Measurements from ENCODE around the gene FAM78A.

FAM78A gene

GRCh38 chr9:131302244-131303075 lies 26.1 kb upstream of the FAM78A start:
- DNase-seq (ENCODE audit: low read depth): no peak

DNA sequence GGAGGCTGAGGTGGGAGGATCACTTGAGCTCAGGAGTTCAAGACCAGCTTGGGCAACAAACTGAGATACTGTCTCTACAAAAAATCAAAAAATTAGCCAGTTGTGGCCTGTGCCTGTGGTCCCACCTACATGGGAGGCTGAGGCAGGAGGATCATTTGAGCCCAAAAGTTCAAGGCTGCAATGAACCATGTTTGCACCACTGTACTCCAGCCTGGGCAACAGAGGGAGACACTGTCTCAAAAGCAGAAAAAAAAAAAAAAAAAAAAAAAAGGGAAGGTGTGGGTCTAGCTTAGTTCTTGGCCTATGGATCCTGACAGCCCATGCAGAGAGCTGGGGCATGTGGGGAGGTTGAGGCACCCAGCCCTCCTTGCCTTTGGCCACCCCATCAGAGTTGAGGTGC lies 24.1 kb upstream of the FAM78A start:
- no peak for DNase-seq (ENCODE audit: low read depth)

GRCh38 chr9:131299961-131300347 lies 23.6 kb upstream of the FAM78A start:
- DNase-seq (ENCODE audit: low read depth): no peak

DNA sequence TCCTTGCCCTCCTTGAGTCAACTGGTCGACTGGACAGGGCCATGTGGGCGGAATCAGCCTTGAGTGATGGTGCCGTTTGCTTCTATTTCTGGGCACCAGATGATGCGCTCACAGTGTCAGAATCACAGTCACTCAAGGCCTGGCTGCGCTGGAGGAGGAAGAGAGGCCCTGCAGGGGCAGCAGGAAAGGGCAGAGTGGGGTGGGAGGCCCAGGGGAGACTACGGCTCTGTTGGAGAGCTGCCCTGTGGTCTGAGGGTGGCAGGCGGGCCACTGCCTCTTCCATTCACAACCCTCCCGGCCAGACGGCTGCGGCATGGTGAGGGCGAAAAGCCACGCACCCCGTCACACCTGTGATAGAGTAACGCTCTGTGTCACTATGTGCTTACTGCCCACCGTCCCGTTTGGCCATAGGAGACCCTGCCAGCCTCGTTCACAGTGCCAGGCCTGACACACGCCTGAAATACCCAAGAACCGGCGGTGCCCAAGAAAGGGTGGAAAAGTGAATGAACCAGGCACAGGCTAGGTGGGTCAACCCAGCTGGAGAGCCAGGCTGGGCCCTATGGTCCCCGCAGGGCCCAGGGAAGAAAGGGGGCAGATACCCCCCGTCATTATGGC lies 23.1 kb upstream of the FAM78A start:
- DNase-seq (ENCODE audit: low read depth): no peak

- DNase-seq (ENCODE audit: low read depth): no peak
Observed at GRCh38 chr9:131298816-131299215, 22.5 kb upstream of the FAM78A start.

- no peak for DNase-seq (ENCODE audit: low read depth)
Observed at GRCh38 chr9:131298341-131298740, 22.0 kb upstream of the FAM78A start.

DNA sequence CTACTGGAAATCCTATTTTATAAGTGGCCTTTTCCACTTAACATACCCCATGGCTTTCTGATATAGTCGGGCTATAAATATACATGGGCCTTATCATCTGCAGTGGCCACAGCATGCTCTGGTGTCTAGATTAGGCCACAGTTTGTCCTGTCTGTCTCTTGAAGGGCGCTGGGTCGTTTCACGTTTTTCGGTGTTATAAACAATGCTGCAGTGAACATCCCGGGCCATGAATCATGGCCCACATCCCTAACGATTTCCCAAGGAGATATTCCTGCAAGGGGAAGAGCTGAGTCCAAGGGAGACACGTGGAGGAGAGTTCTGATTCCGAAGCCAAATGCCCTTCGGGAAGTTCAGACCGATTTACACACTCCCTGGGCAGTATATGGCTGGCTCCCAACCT lies 21.6 kb upstream of the FAM78A start:
- DNase-seq (ENCODE audit: low read depth): no peak

GRCh38 chr9:131296906-131297500 lies 20.7 kb upstream of the FAM78A start:
- no peak for DNase-seq (ENCODE audit: low read depth)

GRCh38 chr9:131296460-131296859 lies 20.1 kb upstream of the FAM78A start:
- no peak for DNase-seq (ENCODE audit: low read depth)

DNA sequence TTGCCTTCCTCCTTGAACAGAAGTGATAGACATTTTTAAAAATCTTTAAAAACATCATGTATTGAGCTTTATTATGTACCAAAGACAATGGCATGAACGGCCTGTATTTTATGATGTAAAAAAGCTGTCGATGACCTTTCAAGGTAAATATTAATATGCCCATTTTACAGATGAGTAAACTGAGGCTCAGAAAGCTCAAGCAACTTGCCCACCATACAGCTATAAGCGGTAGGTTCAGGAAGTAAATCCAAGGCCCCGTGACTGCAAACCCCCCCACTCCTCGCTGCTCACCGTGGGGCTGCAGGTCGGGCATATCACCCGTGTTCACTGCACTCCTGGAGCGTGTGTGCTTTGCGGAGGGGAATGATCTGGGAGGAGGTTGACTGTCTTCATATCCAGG lies 16.6 kb upstream of the FAM78A start:
- no peak for DNase-seq (ENCODE audit: low read depth)

GRCh38 chr9:131291795-131292315 lies 15.5 kb upstream of the FAM78A start:
- no peak for DNase-seq (ENCODE audit: low read depth)

GRCh38 chr9:131290767-131291370 lies 14.6 kb upstream of the FAM78A start:
- no peak for DNase-seq (ENCODE audit: low read depth)

GRCh38 chr9:131290036-131290766 lies 13.9 kb upstream of the FAM78A start:
- no peak for DNase-seq (ENCODE audit: low read depth)

- DNase-seq (ENCODE audit: low read depth): no peak
Observed at GRCh38 chr9:131289301-131290035, 13.2 kb upstream of the FAM78A start, which contains the start of gene PLPP7. Gene PLPP7, plus strand, starts transcription at chr9:131289723. Its CDS starts 275 bp downstream, at chr9:131289998.

DNA sequence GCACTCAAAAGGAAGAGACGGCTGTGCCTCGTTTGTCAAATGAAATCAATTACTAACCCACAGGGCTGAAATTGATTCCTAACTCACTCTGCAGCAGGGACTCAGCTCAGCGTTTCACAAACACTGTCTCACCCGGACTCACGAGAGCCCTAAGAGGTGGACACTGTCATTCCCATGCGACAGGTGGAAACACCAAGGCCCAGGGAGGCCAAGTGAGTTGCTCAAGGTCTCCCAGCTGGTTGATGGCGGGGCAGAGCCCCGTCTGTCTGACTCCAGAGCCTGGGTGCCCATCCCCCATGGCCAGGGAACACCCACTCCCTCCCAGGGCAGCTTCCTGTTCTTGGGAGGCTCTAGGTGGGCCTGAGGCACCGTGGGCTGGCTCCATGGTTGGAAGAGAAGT lies 11.9 kb upstream of the FAM78A start:
- DNase-seq (ENCODE audit: low read depth): no peak

- no peak for DNase-seq (ENCODE audit: low read depth)
Observed at GRCh38 chr9:131287359-131287758, 11.0 kb upstream of the FAM78A start.

GRCh38 chr9:131284856-131285255 lies 8.5 kb upstream of the FAM78A start:
- DNase-seq (ENCODE audit: low read depth): no peak

GRCh38 chr9:131282688-131283422 lies 6.5 kb upstream of the FAM78A start:
- DNase-seq (ENCODE audit: low read depth): no peak

DNA sequence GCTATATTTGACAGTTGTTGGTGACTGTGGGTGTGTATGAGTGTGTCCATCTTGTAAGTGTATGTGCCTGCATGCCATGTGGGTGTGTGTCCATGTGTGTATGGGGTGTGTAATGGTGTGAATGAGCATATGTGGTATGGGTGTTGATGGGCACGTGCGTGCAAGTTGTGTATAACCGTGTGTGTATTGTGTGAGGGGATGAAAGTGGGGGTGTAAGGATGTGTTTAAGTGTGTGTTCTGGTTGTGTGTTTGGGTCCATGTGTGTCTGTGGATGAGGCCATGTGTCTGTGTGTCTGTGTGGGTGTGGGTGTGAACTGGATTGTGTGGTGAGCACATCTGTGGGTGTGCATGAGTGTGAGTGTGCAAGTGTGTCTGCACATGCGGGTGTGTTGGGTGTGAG lies 5.9 kb upstream of the FAM78A start:
- no peak for DNase-seq (ENCODE audit: low read depth)

Data from T follicular helper cell (primary cell).